Brain microvascular endothelial cell (primary cell): ENCODE measurements around the gene LRCOL1.

Experiments used
- DNase-seq: peaks from one replicate; pipeline ENCODE4 v3.0.0-alpha.2; 2020
- H3K27ac ChIP-seq: fragments of 250-450 bp; sonication (Bioruptor Pico); 2 replicates; pipeline ENCODE4 v1.5.1; 2020; ENCODE audit warnings: mild to moderate bottlenecking, moderate library complexity
- H3K27me3 ChIP-seq: fragments of 250-450 bp; sonication (Bioruptor Pico); replicated peaks from 2 replicates; pipeline ENCODE4 v1.5.1; 2020; ENCODE audit warnings: mild to moderate bottlenecking
- H3K36me3 ChIP-seq: fragments of 250-450 bp; sonication (Bioruptor Pico); replicated peaks from 2 replicates; pipeline ENCODE4 v1.5.1; 2020; ENCODE audit warnings: mild to moderate bottlenecking
- H3K4me3 ChIP-seq: 2 replicates; pipeline ENCODE4 v1.5.1; 2011; ENCODE audit warnings: low read depth, mild to moderate bottlenecking, control low read depth, low read length, moderate library complexity
- in situ Hi-C: cut with HindIII; loops from 2 replicates; pipeline ENCODE4 v1.10.0; 2017; ENCODE audit warnings: low sequenced_read_pairs, low pct_ligation_motif_present
- TF ChIP-seq, protein P1 (sequence below): IDR thresholded peaks from 2 replicates; pipeline ENCODE4 v1.5.1; 2011; ENCODE audit warnings: low read depth, mild to moderate bottlenecking, moderate library complexity, low read length, control low read depth, inconsistent platforms; ENCODE audit errors: missing control alignments

LRCOL1 gene

GRCh38 chr12:132577191-132577920 lies 33.0 kb downstream of the LRCOL1 start:
- H3K27me3 ChIP-seq = peaks cover under 1% of the 10 kb centered on the region
- in situ Hi-C loops = no loop called here
- no peak overlapping the region for H3K27ac ChIP-seq
- H3K4me3 ChIP-seq = no peak overlapping the region
- TF ChIP-seq, protein P1, sequence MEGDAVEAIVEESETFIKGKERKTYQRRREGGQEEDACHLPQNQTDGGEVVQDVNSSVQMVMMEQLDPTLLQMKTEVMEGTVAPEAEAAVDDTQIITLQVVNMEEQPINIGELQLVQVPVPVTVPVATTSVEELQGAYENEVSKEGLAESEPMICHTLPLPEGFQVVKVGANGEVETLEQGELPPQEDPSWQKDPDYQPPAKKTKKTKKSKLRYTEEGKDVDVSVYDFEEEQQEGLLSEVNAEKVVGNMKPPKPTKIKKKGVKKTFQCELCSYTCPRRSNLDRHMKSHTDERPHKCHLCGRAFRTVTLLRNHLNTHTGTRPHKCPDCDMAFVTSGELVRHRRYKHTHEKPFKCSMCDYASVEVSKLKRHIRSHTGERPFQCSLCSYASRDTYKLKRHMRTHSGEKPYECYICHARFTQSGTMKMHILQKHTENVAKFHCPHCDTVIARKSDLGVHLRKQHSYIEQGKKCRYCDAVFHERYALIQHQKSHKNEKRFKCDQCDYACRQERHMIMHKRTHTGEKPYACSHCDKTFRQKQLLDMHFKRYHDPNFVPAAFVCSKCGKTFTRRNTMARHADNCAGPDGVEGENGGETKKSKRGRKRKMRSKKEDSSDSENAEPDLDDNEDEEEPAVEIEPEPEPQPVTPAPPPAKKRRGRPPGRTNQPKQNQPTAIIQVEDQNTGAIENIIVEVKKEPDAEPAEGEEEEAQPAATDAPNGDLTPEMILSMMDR = no peak
- no peak for DNase-seq
- peaks cover 22% of the 10 kb centered on the region for H3K36me3 ChIP-seq

DNA sequence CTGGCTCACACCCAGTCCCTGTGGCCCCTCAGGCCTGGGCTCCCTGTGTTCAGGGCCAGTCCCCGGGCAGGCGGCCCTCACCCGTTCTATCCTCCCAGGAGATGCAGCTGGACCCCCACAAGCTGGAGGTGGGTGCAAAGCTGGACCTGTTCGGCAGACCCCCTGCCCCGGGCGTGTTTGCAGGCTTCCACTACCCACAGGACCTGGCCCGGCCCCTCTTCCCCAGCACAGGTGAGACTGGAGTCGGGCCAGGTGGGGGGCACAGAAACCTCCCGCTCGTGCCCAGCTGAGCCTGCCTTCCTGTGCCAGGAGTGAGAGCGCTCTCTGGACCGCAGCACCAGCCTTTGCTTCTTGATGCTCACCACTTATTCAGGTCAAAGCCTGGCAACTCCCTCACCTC lies 33.7 kb downstream of the LRCOL1 start:
- TF ChIP-seq, protein P1 = no peak
- H3K27me3 ChIP-seq = no peaks in the 10 kb centered on the region
- H3K27ac ChIP-seq = no peak overlapping the region
- in situ Hi-C loops = no loop called here
- no peak overlapping the region for H3K4me3 ChIP-seq
- DNase-seq = no peak
- H3K36me3 ChIP-seq = peaks cover 22% of the 10 kb centered on the region

DNA sequence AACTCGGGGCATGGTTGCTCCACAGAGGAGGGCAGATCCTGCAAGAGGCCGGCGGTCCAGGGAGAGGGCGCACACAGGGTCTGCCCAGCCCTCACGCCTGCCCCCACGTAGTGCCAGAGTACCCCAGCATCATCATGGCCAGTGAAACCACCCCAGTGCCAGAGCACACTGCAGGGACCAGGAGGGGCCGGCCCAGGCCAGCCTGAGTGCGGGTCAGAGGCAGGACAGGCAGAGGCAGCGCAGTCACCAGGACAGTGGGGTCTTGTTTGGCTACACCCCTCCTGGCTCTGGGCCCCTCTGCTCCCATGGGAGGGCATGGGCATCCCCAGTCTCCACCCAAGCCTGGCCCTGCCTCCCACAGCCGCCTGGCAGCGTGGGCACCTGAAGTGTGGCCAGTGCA lies 34.7 kb downstream of the LRCOL1 start:
- no peaks in the 10 kb centered on the region for H3K27me3 ChIP-seq
- in situ Hi-C loops = no loop called here
- DNase-seq = no peak
- peaks cover 24% of the 10 kb centered on the region for H3K36me3 ChIP-seq
- H3K4me3 ChIP-seq = no peak overlapping the region
- H3K27ac ChIP-seq = no peak overlapping the region
- TF ChIP-seq, protein P1 = no peak

DNA sequence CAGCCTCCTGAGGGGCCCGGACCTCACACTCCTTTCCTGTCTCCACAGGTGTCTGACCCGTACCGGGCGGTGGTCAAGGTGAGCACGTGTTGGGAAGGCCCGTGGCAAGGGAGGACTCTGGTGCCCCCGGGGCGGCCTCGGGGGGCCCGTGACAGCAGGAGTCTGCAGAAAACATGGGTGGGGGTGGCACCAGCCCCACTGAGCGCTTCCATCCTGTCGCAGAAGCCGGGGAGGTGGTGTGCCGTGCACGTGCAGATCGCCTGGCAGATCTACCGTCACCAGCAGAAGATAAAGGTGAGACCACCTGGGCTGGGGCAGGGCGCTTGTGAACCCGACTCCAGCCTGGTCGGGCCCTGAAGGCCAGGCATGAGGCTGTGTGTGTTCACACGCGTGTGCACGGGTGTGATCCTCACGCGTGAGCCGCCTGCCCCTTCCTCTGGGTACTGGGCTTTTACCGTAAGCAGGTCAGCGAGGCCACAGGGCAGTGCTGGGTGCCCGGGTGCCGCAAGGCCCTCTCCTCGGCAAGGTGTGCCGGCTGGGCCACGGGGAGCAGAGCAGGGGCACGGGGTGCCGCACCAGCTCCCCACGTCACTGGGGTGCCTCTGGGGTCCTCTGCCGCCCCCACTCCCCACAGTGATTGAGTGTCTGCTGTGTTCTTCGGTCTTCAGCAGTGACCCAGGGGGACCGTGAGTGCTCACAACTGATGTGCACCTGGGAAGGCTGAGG lies 35.9 kb downstream of the LRCOL1 start:
- DNase-seq = no peak
- TF ChIP-seq, protein P1 = no peak
- in situ Hi-C loops = no loop called here
- Histone ChIP-seq H3K27me3 (no peaks in the 10 kb centered on the region), H3K27ac (no peak overlapping the region), H3K36me3 (peaks cover 24% of the 10 kb centered on the region), H3K4me3 (no peak overlapping the region)

- TF ChIP-seq, protein P1 = no peak
- in situ Hi-C loops = no loop called here
- H3K27me3 ChIP-seq = no peaks in the 10 kb centered on the region
- DNase-seq = no peak
- H3K27ac ChIP-seq = no peak overlapping the region
- H3K4me3 ChIP-seq = no peak overlapping the region
- peaks cover 24% of the 10 kb centered on the region for H3K36me3 ChIP-seq
These were observed 37.3 kb downstream of the LRCOL1 start for GRCh38 chr12:132572801-132573760.
